Activated T-cell treated with anti-CD3 and anti-CD28 coated beads, Interleukin-2, amount 50 U/mL, for 48 hours (primary cell): ENCODE data around the gene DNAJB14.

ENCODE experiments used
- DNase-seq, 2 experiments: peaks; one replicate each; pipeline ENCODE4 v3.0.0-alpha.2; 2020

Gene DNAJB14

GRCh38 chr4:99943904-99944437 lies 2.4 kb downstream of the DNAJB14 start:
- no peak for DNase-seq

- no peak for DNase-seq
Observed at GRCh38 chr4:99938243-99938753, 8.1 kb downstream of the DNAJB14 start.

- DNase-seq = no peak
Observed at GRCh38 chr4:99934891-99935290, 11.5 kb downstream of the DNAJB14 start.

- no peak for DNase-seq
Observed at GRCh38 chr4:99927566-99927965, 18.9 kb downstream of the DNAJB14 start.

- no peak for DNase-seq
Observed at GRCh38 chr4:99921174-99921573, 25.2 kb downstream of the DNAJB14 start.

- no peak for DNase-seq
Observed at GRCh38 chr4:99918656-99919055, 27.8 kb downstream of the DNAJB14 start.

GRCh38 chr4:99917575-99917974 lies 28.8 kb downstream of the DNAJB14 start:
- no peak for DNase-seq

GRCh38 chr4:99915449-99915848 lies 31.0 kb downstream of the DNAJB14 start:
- no peak for DNase-seq

GRCh38 chr4:99894998-99895397 lies 51.4 kb downstream of the DNAJB14 start:
- no peak for DNase-seq

- peak; percentile 91 to 92 for DNase-seq
Observed at GRCh38 chr4:99894161-99894997, 52.0 kb downstream of the DNAJB14 start, which contains the start of gene LAMTOR3. Gene LAMTOR3, minus strand, starts transcription at chr4:99894427. Its CDS starts 464 bp downstream, at chr4:99893963.

- DNase-seq = no peak
Observed at GRCh38 chr4:99893839-99894160, 52.6 kb downstream of the DNAJB14 start.

- no peak for DNase-seq
Observed at GRCh38 chr4:99893029-99893428, 53.4 kb downstream of the DNAJB14 start.

GRCh38 chr4:99891351-99891750 lies 55.1 kb downstream of the DNAJB14 start:
- DNase-seq = no peak

- DNase-seq = no peak
Observed at GRCh38 chr4:99887837-99888236, 58.6 kb downstream of the DNAJB14 start.

GRCh38 chr4:99886146-99886545 lies 60.3 kb downstream of the DNAJB14 start:
- DNase-seq = no peak

- no peak for DNase-seq
Observed at GRCh38 chr4:99885687-99886086, 60.7 kb downstream of the DNAJB14 start.

- no peak for DNase-seq
Observed at GRCh38 chr4:99885063-99885664, 61.3 kb downstream of the DNAJB14 start.

- no peak for DNase-seq
Observed at GRCh38 chr4:99879458-99879857, 67.0 kb downstream of the DNAJB14 start.

GRCh38 chr4:99878604-99879003 lies 67.8 kb downstream of the DNAJB14 start:
- no peak for DNase-seq

- no peak for DNase-seq
Observed at GRCh38 chr4:99876946-99877345, 69.5 kb downstream of the DNAJB14 start.

GRCh38 chr4:99875071-99875470 lies 71.3 kb downstream of the DNAJB14 start:
- no peak for DNase-seq

- DNase-seq = no peak
Observed at GRCh38 chr4:99872570-99872969, 73.8 kb downstream of the DNAJB14 start.

GRCh38 chr4:99868126-99868596 lies 78.3 kb downstream of the DNAJB14 start:
- DNase-seq = peak in 1 of 2 experiments; percentile 39

- no peak for DNase-seq
Observed at GRCh38 chr4:99863804-99864203, 82.6 kb downstream of the DNAJB14 start.
